ENCODE results near the gene PELI1. TPM values are rescaled to one million over a fixed set of nuclear protein-coding genes. Genes with fewer than 3 reads are reported as not detected.
"Not testable (repeated sequence)": the region's sequence is repeated elsewhere in the genome, so short reads cannot be mapped to it uniquely, and the experiment has no call there.

The PELI1 gene
- total RNA-seq, 1 donor from 2014 or later = 21.6 TPM

GRCh38 chr2:64093341-64093740 lies 50.9 kb downstream of the PELI1 start:
- Mint-ChIP-seq H3K36me3 (ENCODE audit: low read depth) (peaks cover 69% of the 10 kb centered on the region), H3K27me3 (ENCODE audit: low read depth) (no peaks in the 10 kb centered on the region), H3K4me1 (ENCODE audit: low read depth) (peaks cover 10% of the 10 kb centered on the region), H3K9me3 (peaks cover 4% of the 10 kb centered on the region), H3K4me3 (ENCODE audit: low read depth) (no peak overlapping the region), H3K27ac (no peak overlapping the region)
- intact Hi-C loops (cut with micrococcal nuclease) = no loop called here
- no peak for DNase-seq (ENCODE audit: low spot score)

- no peak overlapping the region for H3K27ac Mint-ChIP-seq
- no peak overlapping the region for H3K4me3 Mint-ChIP-seq (ENCODE audit: low read depth)
- peaks cover 60% of the 10 kb centered on the region for H3K36me3 Mint-ChIP-seq (ENCODE audit: low read depth)
- peaks cover 2% of the 10 kb centered on the region for H3K27me3 Mint-ChIP-seq (ENCODE audit: low read depth)
- H3K9me3 Mint-ChIP-seq = peaks cover 4% of the 10 kb centered on the region
- intact Hi-C loops (cut with micrococcal nuclease) = no loop called here
- DNase-seq (ENCODE audit: low spot score) = no peak
- H3K4me1 Mint-ChIP-seq (ENCODE audit: low read depth) = peaks cover 7% of the 10 kb centered on the region
These were observed 51.7 kb downstream of the PELI1 start for GRCh38 chr2:64092502-64092901.

GRCh38 chr2:64090264-64090663 lies 54.0 kb downstream of the PELI1 start:
- H3K9me3 Mint-ChIP-seq = no peaks in the 10 kb centered on the region
- H3K36me3 Mint-ChIP-seq (ENCODE audit: low read depth) = peaks cover 39% of the 10 kb centered on the region
- no peak for DNase-seq (ENCODE audit: low spot score)
- intact Hi-C loops (cut with micrococcal nuclease) = no loop called here
- no peak overlapping the region for H3K27ac Mint-ChIP-seq
- peaks cover 6% of the 10 kb centered on the region for H3K4me1 Mint-ChIP-seq (ENCODE audit: low read depth)
- no peak overlapping the region for H3K4me3 Mint-ChIP-seq (ENCODE audit: low read depth)
- peaks cover 4% of the 10 kb centered on the region for H3K27me3 Mint-ChIP-seq (ENCODE audit: low read depth)

GRCh38 chr2:64086347-64087082 lies 57.7 kb downstream of the PELI1 start:
- H3K27ac Mint-ChIP-seq = no peak overlapping the region
- no peaks in the 10 kb centered on the region for H3K9me3 Mint-ChIP-seq

GRCh38 chr2:64085936-64086335 lies 58.3 kb downstream of the PELI1 start:
- DNase-seq (ENCODE audit: low spot score) = no peak
- Mint-ChIP-seq H3K36me3 (ENCODE audit: low read depth) (peaks cover 7% of the 10 kb centered on the region), H3K4me3 (ENCODE audit: low read depth) (no peak overlapping the region), H3K9me3 (no peaks in the 10 kb centered on the region), H3K4me1 (ENCODE audit: low read depth) (peaks cover 4% of the 10 kb centered on the region), H3K27ac (no peak overlapping the region), H3K27me3 (ENCODE audit: low read depth) (peaks cover 17% of the 10 kb centered on the region)
- intact Hi-C loops (cut with micrococcal nuclease) = no loop called here

More at GRCh38 chr2:64086347-64087082, 57.7 kb downstream of the PELI1 start:
- DNase-seq (ENCODE audit: low spot score) = no peak
- peaks cover 4% of the 10 kb centered on the region for H3K4me1 Mint-ChIP-seq (ENCODE audit: low read depth)
- intact Hi-C loops (cut with micrococcal nuclease) = no loop called here
- peaks cover 12% of the 10 kb centered on the region for H3K27me3 Mint-ChIP-seq (ENCODE audit: low read depth)
- no peak overlapping the region for H3K4me3 Mint-ChIP-seq (ENCODE audit: low read depth)
- peaks cover 13% of the 10 kb centered on the region for H3K36me3 Mint-ChIP-seq (ENCODE audit: low read depth)

GRCh38 chr2:64081046-64081445 lies 63.2 kb downstream of the PELI1 start:
- no peak for DNase-seq (ENCODE audit: low spot score)
- H3K4me3 Mint-ChIP-seq (ENCODE audit: low read depth) = no peak overlapping the region
- no peak overlapping the region for H3K27ac Mint-ChIP-seq
- peaks cover 21% of the 10 kb centered on the region for H3K27me3 Mint-ChIP-seq (ENCODE audit: low read depth)
- intact Hi-C loops (cut with micrococcal nuclease) = no loop called here
- no peaks in the 10 kb centered on the region for H3K36me3 Mint-ChIP-seq (ENCODE audit: low read depth)
- no peaks in the 10 kb centered on the region for H3K9me3 Mint-ChIP-seq
- H3K4me1 Mint-ChIP-seq (ENCODE audit: low read depth) = no peaks in the 10 kb centered on the region

GRCh38 chr2:64080179-64080578 lies 64.0 kb downstream of the PELI1 start:
- Mint-ChIP-seq H3K27me3 (ENCODE audit: low read depth) (peaks cover 21% of the 10 kb centered on the region), H3K4me3 (ENCODE audit: low read depth) (no peak overlapping the region), H3K9me3 (no peaks in the 10 kb centered on the region), H3K27ac (no peak overlapping the region), H3K4me1 (ENCODE audit: low read depth) (no peaks in the 10 kb centered on the region), H3K36me3 (ENCODE audit: low read depth) (no peaks in the 10 kb centered on the region)
- intact Hi-C loops (cut with micrococcal nuclease) = no loop called here
- no peak for DNase-seq (ENCODE audit: low spot score)

GRCh38 chr2:64079688-64080087 lies 64.5 kb downstream of the PELI1 start:
- H3K36me3 Mint-ChIP-seq (ENCODE audit: low read depth); intact Hi-C loops (cut with micrococcal nuclease); H3K4me1 Mint-ChIP-seq (ENCODE audit: low read depth); H3K27ac Mint-ChIP-seq; DNase-seq (ENCODE audit: low spot score); H3K9me3 Mint-ChIP-seq; H3K4me3 Mint-ChIP-seq (ENCODE audit: low read depth): not testable (repeated sequence)
- peaks cover 21% of the 10 kb centered on the region for H3K27me3 Mint-ChIP-seq (ENCODE audit: low read depth)

- peaks cover 17% of the 10 kb centered on the region for H3K27me3 Mint-ChIP-seq (ENCODE audit: low read depth)
- H3K36me3 Mint-ChIP-seq (ENCODE audit: low read depth); H3K4me1 Mint-ChIP-seq (ENCODE audit: low read depth); H3K4me3 Mint-ChIP-seq (ENCODE audit: low read depth); H3K27ac Mint-ChIP-seq; H3K9me3 Mint-ChIP-seq; DNase-seq (ENCODE audit: low spot score); intact Hi-C loops (cut with micrococcal nuclease): not testable (repeated sequence)
These were observed 67.4 kb downstream of the PELI1 start for GRCh38 chr2:64076828-64077227.

GRCh38 chr2:64074616-64075015 lies 69.6 kb downstream of the PELI1 start:
- H3K27ac Mint-ChIP-seq; intact Hi-C loops (cut with micrococcal nuclease); H3K27me3 Mint-ChIP-seq (ENCODE audit: low read depth): not testable (repeated sequence)

GRCh38 chr2:64067326-64067725 lies 76.9 kb downstream of the PELI1 start:
- Mint-ChIP-seq H3K36me3 (ENCODE audit: low read depth) (no peaks in the 10 kb centered on the region), H3K27me3 (ENCODE audit: low read depth) (peaks cover 3% of the 10 kb centered on the region), H3K4me1 (ENCODE audit: low read depth) (peaks cover 24% of the 10 kb centered on the region), H3K9me3 (no peaks in the 10 kb centered on the region), H3K4me3 (ENCODE audit: low read depth) (no peak overlapping the region), H3K27ac (no peak overlapping the region)
- no peak for DNase-seq (ENCODE audit: low spot score)
- intact Hi-C loops (cut with micrococcal nuclease) = no loop called here

More at GRCh38 chr2:64074616-64075015, 69.6 kb downstream of the PELI1 start:
- H3K4me3 Mint-ChIP-seq (ENCODE audit: low read depth); H3K4me1 Mint-ChIP-seq (ENCODE audit: low read depth); H3K36me3 Mint-ChIP-seq (ENCODE audit: low read depth); H3K9me3 Mint-ChIP-seq; DNase-seq (ENCODE audit: low spot score): not testable (repeated sequence)

- Mint-ChIP-seq H3K27ac (no peak overlapping the region), H3K27me3 (ENCODE audit: low read depth) (no peaks in the 10 kb centered on the region), H3K4me1 (ENCODE audit: low read depth) (peaks cover 24% of the 10 kb centered on the region), H3K9me3 (no peaks in the 10 kb centered on the region), H3K36me3 (ENCODE audit: low read depth) (no peaks in the 10 kb centered on the region), H3K4me3 (ENCODE audit: low read depth) (no peak overlapping the region)
- DNase-seq (ENCODE audit: low spot score) = no peak
- intact Hi-C loops (cut with micrococcal nuclease) = loop anchor here (2.0 kb wide), 1 partner anchor 29 kb away; no protein-coding TSS in a partner anchor
These were observed 78.7 kb downstream of the PELI1 start for GRCh38 chr2:64065516-64065915.

GRCh38 chr2:64063924-64064331 lies 80.3 kb downstream of the PELI1 start:
- Mint-ChIP-seq H3K9me3 (no peaks in the 10 kb centered on the region), H3K27ac (peak overlapping the region; percentile 30), H3K27me3 (ENCODE audit: low read depth) (no peaks in the 10 kb centered on the region), H3K4me3 (ENCODE audit: low read depth) (no peak overlapping the region), H3K36me3 (ENCODE audit: low read depth) (no peaks in the 10 kb centered on the region), H3K4me1 (ENCODE audit: low read depth) (peaks cover 24% of the 10 kb centered on the region)
- DNase-seq (ENCODE audit: low spot score) = no peak
- intact Hi-C loops (cut with micrococcal nuclease) = loop anchor here (2.0 kb wide), 1 partner anchor 27 kb away; no protein-coding TSS in a partner anchor

All from activated T-helper 2 cell treated with anti-CD3 and anti-CD28 coated beads, Interferon-gamma antibody, Interleukin-2, Interleukin-4, amounts not matched to agents 10 μg/mL and 5 μg/mL and 100 μg/mL, durations not matched to agents 14 hours and 24 hours and 36 hours (primary cell).